CD14-positive monocyte (primary cell): ENCODE measurements around the gene KRTDAP. TPM values are rescaled to one million over a fixed set of nuclear protein-coding genes. Genes with fewer than 3 reads are reported as not detected.

Experiments used
- DNase-seq, 3 donors: peaks; one replicate each; pipeline ENCODE4 v3.0.0-alpha.2; 2011 to 2022
- H2AFZ ChIP-seq: 2 replicates; pipeline ENCODE4 v1.6.0; 2012; ENCODE audit warnings: mild to moderate bottlenecking, low read depth, low read length, inconsistent platforms; ENCODE audit not compliant: insufficient read depth, poor library complexity, severe bottlenecking
- H3K27ac ChIP-seq, 2 donors: 1 replicate in 1 of 2; 2 replicates in 1 of 2; pipeline ENCODE4 v1.5.1; 2012 to 2013; ENCODE audit warnings: low read length in 2 of 2, control low read depth in 1 of 2, inconsistent platforms in 1 of 2, low read depth in 1 of 2, mild to moderate bottlenecking in 1 of 2
- H3K27me3 ChIP-seq, 2 donors: one replicate each; pipeline versions ENCODE4 v1.6.0 to v1.6.1; 2011 to 2013; ENCODE audit warnings: low read length in 2 of 2; ENCODE audit not compliant: control insufficient read depth in 2 of 2, insufficient read depth in 2 of 2
- H3K36me3 ChIP-seq, 2 donors: replicated peaks in 1 of 2; 1 replicate in 1 of 2; 2 replicates in 1 of 2; pipeline versions ENCODE4 v1.5.1 to v1.6.1; 2012 to 2013; ENCODE audit warnings: low read length in 2 of 2, control low read depth in 1 of 2, inconsistent platforms in 1 of 2, mild to moderate bottlenecking in 1 of 2; ENCODE audit not compliant: insufficient read depth in 2 of 2, control insufficient read depth in 1 of 2
- H3K4me1 ChIP-seq, 2 donors: 1 replicate in 1 of 2; 2 replicates in 1 of 2; pipeline versions ENCODE4 v1.5.1 to v1.6.1; 2012 to 2013; ENCODE audit warnings: low read length in 2 of 2, control low read depth in 1 of 2, inconsistent platforms in 1 of 2, mild to moderate bottlenecking in 1 of 2, moderate library complexity in 1 of 2; ENCODE audit not compliant: insufficient read depth in 2 of 2, control insufficient read depth in 1 of 2
- H3K4me2 ChIP-seq: replicated peaks from 2 replicates; pipeline ENCODE3; 2012; ENCODE audit warnings: low read length, moderate library complexity, mild to moderate bottlenecking; ENCODE audit not compliant: poor library complexity, severe bottlenecking; ENCODE audit errors: extremely low read depth
- H3K4me3 ChIP-seq, 3 experiments: fragments of 200-600 bp in 1 of 3; sonication (generic) in 1 of 3; replicated peaks in 1 of 3; 1 replicate in 2 of 3; 2 replicates in 1 of 3; pipeline ENCODE4 v1.5.1; 2011 to 2013; ENCODE audit warnings: low read length in 3 of 3, mild to moderate bottlenecking in 3 of 3, control low read depth in 2 of 3, low read depth in 2 of 3, inconsistent platforms in 1 of 3, moderate library complexity in 1 of 3
- H3K79me2 ChIP-seq: 2 replicates; pipeline ENCODE4 v1.6.0; 2012; ENCODE audit warnings: mild to moderate bottlenecking, control low read depth, inconsistent platforms, low read length, moderate library complexity; ENCODE audit not compliant: insufficient read depth
- H3K9ac ChIP-seq: 2 replicates; pipeline ENCODE4 v1.6.0; 2017; ENCODE audit warnings: low read length, mild to moderate bottlenecking; ENCODE audit not compliant: insufficient read depth, poor library complexity, severe bottlenecking
- H3K9me3 ChIP-seq, 2 donors: replicated peaks in 1 of 2; 1 replicate in 1 of 2; 2 replicates in 1 of 2; pipeline versions ENCODE4 v1.5.1 to v1.6.1; 2012 to 2013; ENCODE audit warnings: low read length in 2 of 2, control low read depth in 1 of 2; ENCODE audit not compliant: control insufficient read depth in 1 of 2, insufficient read depth in 1 of 2
- H4K20me1 ChIP-seq: 2 replicates; pipeline ENCODE4 v1.6.0; 2012; ENCODE audit warnings: mild to moderate bottlenecking, low read length, control low read depth, moderate library complexity; ENCODE audit not compliant: insufficient read depth
- H3K27ac Mint-ChIP-seq, 7 donors: one replicate each; pipeline ENCODE4 v1.8.0; 2020; ENCODE audit warnings: mild to moderate bottlenecking in 7 of 7, mixed read lengths in 7 of 7, moderate library complexity in 6 of 7, inconsistent platforms in 2 of 7
- H3K27me3 Mint-ChIP-seq, 3 donors: one replicate each; pipeline ENCODE4 v1.8.0; 2021 to 2022; ENCODE audit warnings: low read depth in 3 of 3, mild to moderate bottlenecking in 3 of 3, mixed read lengths in 3 of 3, moderate library complexity in 3 of 3, inconsistent platforms in 1 of 3
- H3K36me3 Mint-ChIP-seq, 2 donors: one replicate each; pipeline ENCODE4 v1.8.0; 2020; ENCODE audit warnings: mixed read lengths in 2 of 2, inconsistent platforms in 1 of 2, mild to moderate bottlenecking in 1 of 2
- H3K4me1 Mint-ChIP-seq: one replicate; pipeline ENCODE4 v1.8.0; 2020; ENCODE audit warnings: mild to moderate bottlenecking, mixed read lengths
- H3K4me3 Mint-ChIP-seq, 2 donors: one replicate each; pipeline ENCODE4 v1.8.0; 2020; ENCODE audit warnings: mild to moderate bottlenecking in 2 of 2, mixed read lengths in 2 of 2, moderate library complexity in 1 of 2
- H3K9me3 Mint-ChIP-seq, 7 donors: one replicate each; pipeline ENCODE4 v1.8.0; 2020 to 2022; ENCODE audit warnings: mixed read lengths in 7 of 7, mild to moderate bottlenecking in 6 of 7, moderate library complexity in 6 of 7, inconsistent platforms in 2 of 7
- WGBS: methylation state at CpG from one replicate; pipeline ENCODE4 v1.1.5; 2013; ENCODE audit warnings: missing lambda C conversion rate; ENCODE audit not compliant: insufficient coverage; 5-methylcytosine and 5-hydroxymethylcytosine counted together
- intact Hi-C, 2 donors: fragments of 100-400 bp; cut with micrococcal nuclease; formaldehyde crosslinking; loops; one replicate each; pipeline versions ENCODE4 v1.15.0 to v1.15.1; 2023
- polyA plus RNA-seq, 3 donors: library from polyadenylated mRNA; depleted of rRNA in 1 of 3; unstranded in 2 of 3; stranded (reverse) in 1 of 3; fragments of 300-500 nt in 2 of 3; fragments of >200 nt in 1 of 3; fragmentation: Illumina TruSeq in 2 of 3; gene quantifications; 1 replicate in 2 of 3; 2 replicates in 1 of 3; pipeline ENCODE4 v1.2.3, GENCODE V29; 2012 to 2021
- TF ChIP-seq, protein P1 (sequence below): fragments of 200-600 bp; IDR thresholded peaks from one replicate; pipeline ENCODE4 v1.8.0; 2022; ENCODE audit warnings: antibody characterized with exemption, mild to moderate bottlenecking

KRTDAP gene
- polyA plus RNA-seq, 3 donors: not detected

- Mint-ChIP-seq H3K4me1 (peaks cover 62% of the 10 kb centered on the region), H3K4me3 (peak overlapping the region in 1 of 2 donors; percentile 51), H3K36me3 (peaks cover 0 to 4% of the 10 kb centered on the region in 2 donors), H3K9me3 (no peaks in the 10 kb centered on the region), H3K27me3 (peaks cover 4 to 10% (median 9%) of the 10 kb centered on the region in 3 donors), H3K27ac (peak overlapping the region; percentile 76 to 90 (median 86))
- no peaks in the 10 kb centered on the region for H3K36me3 ChIP-seq
- peak overlapping the region in 1 of 3 experiments; percentile 5 for H3K4me3 ChIP-seq
- intact Hi-C loops: loop anchor here in 1 of 2 donors (10.0 kb wide), 1 partner anchor 246 kb away; no protein-coding TSS in a partner anchor
- no peak overlapping the region for H3K9ac ChIP-seq
- no peaks in the 10 kb centered on the region for H3K79me2 ChIP-seq
- no peaks in the 10 kb centered on the region for H4K20me1 ChIP-seq
- no peaks in the 10 kb centered on the region for H3K9me3 ChIP-seq
- no peak overlapping the region for H3K4me2 ChIP-seq
- H3K4me1 ChIP-seq: peaks cover 53 to 61% of the 10 kb centered on the region in 2 donors
- DNase-seq: no peak
- TF ChIP-seq, protein P1, sequence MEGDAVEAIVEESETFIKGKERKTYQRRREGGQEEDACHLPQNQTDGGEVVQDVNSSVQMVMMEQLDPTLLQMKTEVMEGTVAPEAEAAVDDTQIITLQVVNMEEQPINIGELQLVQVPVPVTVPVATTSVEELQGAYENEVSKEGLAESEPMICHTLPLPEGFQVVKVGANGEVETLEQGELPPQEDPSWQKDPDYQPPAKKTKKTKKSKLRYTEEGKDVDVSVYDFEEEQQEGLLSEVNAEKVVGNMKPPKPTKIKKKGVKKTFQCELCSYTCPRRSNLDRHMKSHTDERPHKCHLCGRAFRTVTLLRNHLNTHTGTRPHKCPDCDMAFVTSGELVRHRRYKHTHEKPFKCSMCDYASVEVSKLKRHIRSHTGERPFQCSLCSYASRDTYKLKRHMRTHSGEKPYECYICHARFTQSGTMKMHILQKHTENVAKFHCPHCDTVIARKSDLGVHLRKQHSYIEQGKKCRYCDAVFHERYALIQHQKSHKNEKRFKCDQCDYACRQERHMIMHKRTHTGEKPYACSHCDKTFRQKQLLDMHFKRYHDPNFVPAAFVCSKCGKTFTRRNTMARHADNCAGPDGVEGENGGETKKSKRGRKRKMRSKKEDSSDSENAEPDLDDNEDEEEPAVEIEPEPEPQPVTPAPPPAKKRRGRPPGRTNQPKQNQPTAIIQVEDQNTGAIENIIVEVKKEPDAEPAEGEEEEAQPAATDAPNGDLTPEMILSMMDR: no peak
- H3K27ac ChIP-seq: peak overlapping the region in 1 of 2 donors; percentile 49
- no peak overlapping the region for H2AFZ ChIP-seq
- H3K27me3 ChIP-seq: no peaks in the 10 kb centered on the region
- 81% methylated on average over 8 of the region's 9 CpGs for WGBS
Measured at GRCh38 chr19:35461060-35461459, 29.2 kb downstream of the KRTDAP start.

DNA sequence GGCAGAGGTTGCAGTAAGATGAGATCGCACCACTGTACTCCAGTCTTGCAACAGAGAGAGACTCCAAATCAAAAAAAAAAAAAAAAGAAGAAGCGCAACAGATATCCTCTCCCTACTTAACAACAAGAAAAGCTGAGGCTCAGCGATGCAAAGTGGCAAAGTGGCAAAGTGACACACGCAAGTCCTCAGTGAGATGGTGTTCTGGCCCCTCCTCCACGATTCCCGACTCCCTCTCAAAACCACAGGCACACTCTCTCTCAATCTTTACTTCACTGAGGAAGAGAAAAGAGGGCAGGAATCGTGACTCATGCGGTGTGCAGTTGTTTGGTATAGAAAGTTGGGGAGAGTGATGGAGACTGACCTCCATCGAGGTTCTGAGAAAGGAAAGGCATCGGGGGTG, 29.7 kb downstream of the KRTDAP start:
- Histone ChIP-seq H3K4me2 (no peak overlapping the region), H3K9ac (no peak overlapping the region), H3K27me3 (no peaks in the 10 kb centered on the region), H3K79me2 (no peaks in the 10 kb centered on the region), H3K9me3 (no peaks in the 10 kb centered on the region), H3K4me1 (peaks cover 53 to 61% of the 10 kb centered on the region in 2 donors), H3K36me3 (no peaks in the 10 kb centered on the region), H3K4me3 (peak overlapping the region in 1 of 3 experiments; percentile 5), H2AFZ (no peak overlapping the region), H3K27ac (peak overlapping the region in 1 of 2 donors; percentile 49), H4K20me1 (no peaks in the 10 kb centered on the region)
- Mint-ChIP-seq H3K4me1 (peaks cover 66% of the 10 kb centered on the region), H3K4me3 (peak overlapping the region in 1 of 2 donors; percentile 51), H3K27ac (peak overlapping the region; percentile 76 to 90 (median 86)), H3K27me3 (peaks cover 4 to 10% (median 9%) of the 10 kb centered on the region in 3 donors), H3K36me3 (peaks cover 0 to 4% of the 10 kb centered on the region in 2 donors), H3K9me3 (no peaks in the 10 kb centered on the region)
- WGBS: 36% methylated on average over 3 of the region's 10 CpGs
- DNase-seq: peak; percentile 52 to 84 (median 58)
- TF ChIP-seq, protein P1: no peak
- intact Hi-C loops: loop anchor here in 1 of 2 donors (10.0 kb wide), 1 partner anchor 246 kb away; no protein-coding TSS in a partner anchor
